GM06990 (cell line): Measurements from ENCODE around the gene ATP10D.

ENCODE experiments used
- DNase-seq: peaks from one replicate; pipeline ENCODE4 v3.0.0-alpha.2; 2011; ENCODE audit not compliant: insufficient read length; ENCODE audit errors: extremely low read depth
- H3K27me3 ChIP-seq: replicated peaks from 2 replicates; pipeline ENCODE4 v1.6.0; 2011; ENCODE audit warnings: low read length; ENCODE audit not compliant: control insufficient read depth, insufficient read depth
- H3K36me3 ChIP-seq: 2 replicates; pipeline ENCODE4 v1.5.1; 2011; ENCODE audit warnings: low read length; ENCODE audit not compliant: control insufficient read depth, insufficient read depth
- H3K4me3 ChIP-seq: replicated peaks from 2 replicates; pipeline ENCODE4 v1.5.1; 2011; ENCODE audit warnings: low read depth, mild to moderate bottlenecking, control low read depth, low read length
- TF ChIP-seq, protein P1 (sequence below): IDR thresholded peaks from 2 replicates; pipeline ENCODE4 v1.5.1; 2011; ENCODE audit warnings: low read length, control low read depth, mild to moderate bottlenecking, inconsistent platforms; ENCODE audit not compliant: insufficient read depth, poor library complexity, severe bottlenecking

The ATP10D gene

DNA sequence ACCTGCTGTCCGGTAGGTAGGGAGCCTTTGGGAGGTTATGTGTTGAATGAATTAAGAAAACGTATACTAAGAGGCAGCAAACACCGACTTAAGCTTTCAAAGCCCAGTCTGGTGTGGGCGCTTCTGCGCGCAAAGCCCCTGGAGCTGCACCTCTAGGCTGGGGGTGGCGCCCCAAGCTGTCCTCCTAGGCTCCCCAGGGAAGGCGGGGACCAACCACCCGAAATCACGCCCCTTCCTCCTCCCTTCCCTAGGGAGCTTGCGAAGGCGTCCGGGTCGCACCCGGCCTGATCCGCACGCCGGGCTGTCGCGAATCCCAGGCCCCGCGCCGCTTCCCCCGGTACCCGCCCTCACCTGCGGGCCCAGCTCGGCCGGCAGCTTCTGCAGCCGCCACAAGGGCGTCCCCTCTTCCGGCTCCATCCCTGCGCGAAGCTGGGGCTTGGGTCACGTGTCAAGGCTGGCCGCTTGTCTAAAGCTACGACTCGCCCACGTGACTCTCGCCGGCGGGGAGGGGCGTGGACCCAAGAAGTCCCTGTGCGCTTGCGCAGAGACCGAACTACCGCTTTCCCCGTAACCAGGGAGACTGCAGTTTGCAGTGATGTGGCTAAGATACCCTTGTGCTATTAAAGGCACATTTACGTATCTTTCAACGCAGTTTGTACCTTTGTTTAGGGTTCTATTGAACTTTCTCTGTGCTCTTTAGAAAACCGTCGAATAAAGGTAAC lies 21.7 kb upstream of the ATP10D start, which contains the start of gene COMMD8:
COMMD8 (minus strand) TSS at position 468 of the 722 bp plus-strand sequence; CDS start at position 417, 51 bp downstream.
- peak; percentile 98 for DNase-seq
- TF ChIP-seq, protein P1, sequence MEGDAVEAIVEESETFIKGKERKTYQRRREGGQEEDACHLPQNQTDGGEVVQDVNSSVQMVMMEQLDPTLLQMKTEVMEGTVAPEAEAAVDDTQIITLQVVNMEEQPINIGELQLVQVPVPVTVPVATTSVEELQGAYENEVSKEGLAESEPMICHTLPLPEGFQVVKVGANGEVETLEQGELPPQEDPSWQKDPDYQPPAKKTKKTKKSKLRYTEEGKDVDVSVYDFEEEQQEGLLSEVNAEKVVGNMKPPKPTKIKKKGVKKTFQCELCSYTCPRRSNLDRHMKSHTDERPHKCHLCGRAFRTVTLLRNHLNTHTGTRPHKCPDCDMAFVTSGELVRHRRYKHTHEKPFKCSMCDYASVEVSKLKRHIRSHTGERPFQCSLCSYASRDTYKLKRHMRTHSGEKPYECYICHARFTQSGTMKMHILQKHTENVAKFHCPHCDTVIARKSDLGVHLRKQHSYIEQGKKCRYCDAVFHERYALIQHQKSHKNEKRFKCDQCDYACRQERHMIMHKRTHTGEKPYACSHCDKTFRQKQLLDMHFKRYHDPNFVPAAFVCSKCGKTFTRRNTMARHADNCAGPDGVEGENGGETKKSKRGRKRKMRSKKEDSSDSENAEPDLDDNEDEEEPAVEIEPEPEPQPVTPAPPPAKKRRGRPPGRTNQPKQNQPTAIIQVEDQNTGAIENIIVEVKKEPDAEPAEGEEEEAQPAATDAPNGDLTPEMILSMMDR: no peak
- Histone ChIP-seq H3K36me3 (no peaks in the 10 kb centered on the region), H3K27me3 (no peaks in the 10 kb centered on the region), H3K4me3 (peak within 1 kb of the TSS; percentile 82)

- DNase-seq: peak; percentile 67
- no peak overlapping the region for H3K4me3 ChIP-seq
- TF ChIP-seq, protein P1: no peak
Measured at GRCh38 chr4:47465004-47465403, 20.1 kb upstream of the ATP10D start.

GRCh38 chr4:47466056-47466785 lies 18.9 kb upstream of the ATP10D start:
- no peaks in the 10 kb centered on the region for H3K36me3 ChIP-seq
- H3K27me3 ChIP-seq: no peaks in the 10 kb centered on the region
- no peak for DNase-seq
- TF ChIP-seq, protein P1: no peak
- H3K4me3 ChIP-seq: no peak overlapping the region

More at GRCh38 chr4:47465004-47465403, 20.1 kb upstream of the ATP10D start:
- H3K36me3 ChIP-seq: no peaks in the 10 kb centered on the region
- no peaks in the 10 kb centered on the region for H3K27me3 ChIP-seq

- no peak for DNase-seq
- H3K27me3 ChIP-seq: no peaks in the 10 kb centered on the region
- H3K4me3 ChIP-seq: no peak overlapping the region
- TF ChIP-seq, protein P1: no peak
- H3K36me3 ChIP-seq: no peaks in the 10 kb centered on the region
Measured at GRCh38 chr4:47468706-47469365, 16.2 kb upstream of the ATP10D start.

GRCh38 chr4:47469951-47470350 lies 15.1 kb upstream of the ATP10D start:
- H3K27me3 ChIP-seq: no peaks in the 10 kb centered on the region
- no peak overlapping the region for H3K4me3 ChIP-seq
- TF ChIP-seq, protein P1: no peak
- no peak for DNase-seq
- no peaks in the 10 kb centered on the region for H3K36me3 ChIP-seq
